MCF 10A (cell line): ENCODE measurements around the gene ACBD4. TPM values are rescaled to one million over a fixed set of nuclear protein-coding genes. Genes with fewer than 3 reads are reported as not detected.

Experiments used
- BruUV-seq: library from RNA; stranded (reverse); fragments of 400-500 nt; replicated peaks from 2 replicates; lab custom pipeline; 2021; lab: Mats Ljungman, UMichigan
- CTCF ChIA-PET: fragments of 300-600 bp; sonication (Branson Sonifier 250); formaldehyde crosslinking; extraction: SDS; loops from one replicate; lab custom pipeline; 2021; ENCODE audit warnings: antibody characterized with exemption, inconsistent platforms; lab: Yijun Ruan, JAX
- POLR2A ChIA-PET: fragments of 300-600, 350-650 bp; sonication (Branson Sonifier 250); formaldehyde crosslinking; extraction: SDS; loops from one replicate; lab custom pipeline; 2020; ENCODE audit warnings: antibody characterized with exemption, inconsistent platforms; lab: Yijun Ruan, JAX
- DNase-seq: peaks from one replicate; pipeline ENCODE4 v3.0.0-alpha.2; 2018; ENCODE audit not compliant: unreplicated experiment
- H3K27ac Mint-ChIP-seq: one replicate; pipeline ENCODE4 v1.8.0; 2022; ENCODE audit warnings: mild to moderate bottlenecking, low read depth, mixed read lengths; ENCODE audit not compliant: unreplicated experiment
- H3K27me3 Mint-ChIP-seq: one replicate; pipeline ENCODE4 v1.8.0; 2022; ENCODE audit warnings: mixed read lengths; ENCODE audit not compliant: insufficient read depth, unreplicated experiment
- H3K36me3 Mint-ChIP-seq: one replicate; pipeline ENCODE4 v1.8.0; 2022; ENCODE audit warnings: mild to moderate bottlenecking, moderate library complexity, mixed read lengths; ENCODE audit not compliant: insufficient read depth, unreplicated experiment
- H3K4me1 Mint-ChIP-seq: one replicate; pipeline ENCODE4 v1.8.0; 2022; ENCODE audit warnings: mixed read lengths; ENCODE audit not compliant: insufficient read depth, unreplicated experiment
- H3K4me3 Mint-ChIP-seq: one replicate; pipeline ENCODE4 v1.8.0; 2022; ENCODE audit warnings: mild to moderate bottlenecking, moderate library complexity, mixed read lengths; ENCODE audit not compliant: unreplicated experiment
- H3K9me3 Mint-ChIP-seq: one replicate; pipeline ENCODE4 v1.8.0; 2022; ENCODE audit warnings: mixed read lengths; ENCODE audit not compliant: unreplicated experiment
- CTCF ChIP-seq: fragments of 200-600 bp; IDR thresholded peaks from one replicate; pipeline ENCODE4 v1.8.0; 2022; ENCODE audit warnings: antibody characterized with exemption, mild to moderate bottlenecking; ENCODE audit not compliant: unreplicated experiment
- intact Hi-C: fragments of 100-400 bp; cut with micrococcal nuclease; formaldehyde crosslinking; loops from 2 replicates; pipeline ENCODE4 v1.14.1; 2022
- total RNA-seq: library from RNA; stranded (reverse); gene quantifications from 2 replicates; pipeline ENCODE4 v1.2.3, GENCODE V29; 2022

Gene ACBD4
- total RNA-seq, 1 experiment from 2014 or later = 7.8 TPM

DNA sequence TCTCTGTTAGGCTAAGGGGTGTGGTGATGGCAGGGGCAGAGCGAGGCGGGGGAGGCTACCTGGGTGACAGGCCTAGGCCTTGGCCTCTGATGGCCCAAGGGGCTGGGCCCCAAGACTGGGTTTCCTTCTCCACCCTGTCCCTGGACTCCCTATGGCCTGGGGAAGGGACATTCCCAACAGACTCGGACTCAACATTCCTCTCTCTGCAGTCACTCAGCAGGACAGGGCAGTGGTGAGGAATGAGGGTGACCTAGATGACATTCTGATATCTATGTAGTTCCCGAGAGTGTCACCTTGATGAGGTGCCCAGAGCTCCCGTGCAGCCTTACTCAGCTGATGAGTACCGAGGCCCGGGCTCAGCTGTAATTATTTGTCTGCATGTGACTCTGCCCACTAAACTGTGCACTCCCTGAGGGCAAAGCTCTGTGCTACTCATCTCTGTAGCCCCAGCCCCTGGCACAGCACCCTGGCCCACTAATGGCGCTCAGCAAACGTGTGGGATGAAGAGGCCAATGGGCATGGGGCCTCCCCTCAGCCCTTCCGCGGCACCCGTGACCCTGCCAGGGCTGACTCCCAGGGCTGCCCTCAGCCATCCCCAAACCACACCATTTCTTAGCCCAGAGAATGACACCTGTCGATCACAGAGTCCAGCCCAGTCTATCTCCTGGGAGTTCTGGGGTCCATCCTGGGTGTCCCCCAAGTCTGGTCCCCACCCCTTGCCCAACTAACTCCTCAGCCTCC, 5.4 kb upstream of the ACBD4 start:
- Mint-ChIP-seq H3K4me1 (peaks cover 38% of the 10 kb centered on the region), H3K9me3 (no peaks in the 10 kb centered on the region), H3K27ac (peak overlapping the region; percentile 80), H3K27me3 (no peaks in the 10 kb centered on the region), H3K4me3 (peak overlapping the region; percentile 80), H3K36me3 (peaks cover 5% of the 10 kb centered on the region)
- no peak for DNase-seq
- BruUV-seq = no TSS peak
- ChIA-PET CTCF (interaction anchor here (0.6 to 2.2 kb wide), 13 partner anchors 11 to 210 kb away, joined by 3 to 17 read pairs (median 3); no protein-coding TSS in a partner anchor), POLR2A (interaction anchor here (0.5 to 1.5 kb wide), 11 partner anchors 18 to 230 kb away, joined by 3 to 6 read pairs (median 4); partner anchors contain the start of genes HEXIM1 and HEXIM2)
- no peak for TF ChIP-seq CTCF
- intact Hi-C loops = loop anchor here (5.0 kb wide), 1 partner anchor 213 kb away; the partner anchor contains the start of gene GFAP

DNA sequence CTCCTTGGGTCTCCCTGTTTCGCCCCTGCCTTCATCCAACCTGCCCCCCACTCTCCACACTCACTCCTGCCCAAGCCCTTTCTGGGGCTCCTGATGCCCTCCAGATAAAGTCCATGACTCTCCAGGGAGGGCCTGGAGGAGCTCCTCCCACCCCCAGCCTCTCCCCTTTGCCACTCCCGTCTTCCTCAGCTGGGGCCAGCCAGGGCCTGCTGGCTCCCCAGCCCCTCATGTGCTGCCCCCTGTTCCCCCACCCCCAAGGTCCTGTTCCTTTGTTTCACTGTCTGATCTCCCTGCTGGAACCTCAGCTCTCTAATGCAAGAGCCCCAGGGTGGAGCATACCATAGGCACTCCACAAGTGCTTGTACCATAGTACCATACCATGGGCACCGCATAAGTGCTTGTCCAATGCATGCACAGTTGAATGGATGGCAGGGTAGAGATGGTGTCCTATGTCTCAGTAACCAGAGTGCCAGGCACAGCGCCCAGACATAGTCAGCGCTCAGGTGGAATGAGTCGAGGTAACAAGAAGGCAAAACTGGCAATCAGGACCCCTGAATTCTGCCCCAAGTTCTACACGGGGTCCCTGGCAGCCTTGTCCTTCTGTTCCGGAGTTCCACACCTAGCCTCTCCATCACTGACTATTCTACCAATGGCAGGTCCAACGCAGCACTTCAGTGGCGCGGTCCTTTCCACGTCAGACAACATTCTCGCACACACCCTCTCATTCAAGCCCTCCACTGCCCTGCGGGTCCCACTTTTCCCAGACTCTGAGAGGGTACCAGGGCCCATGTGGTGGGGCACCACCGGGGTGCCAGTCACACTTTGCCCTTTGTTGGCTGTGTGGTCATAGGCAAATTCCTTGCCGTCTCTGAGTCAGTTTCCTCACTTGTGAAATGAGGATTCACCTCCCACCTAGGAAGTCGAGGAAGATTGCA, 4.5 kb upstream of the ACBD4 start:
- TSS peak; percentile 23 for BruUV-seq
- Mint-ChIP-seq H3K4me3 (peak overlapping the region; percentile 80), H3K27me3 (no peaks in the 10 kb centered on the region), H3K36me3 (peaks cover 5% of the 10 kb centered on the region), H3K27ac (peak overlapping the region; percentile 80), H3K4me1 (peaks cover 40% of the 10 kb centered on the region), H3K9me3 (no peaks in the 10 kb centered on the region)
- intact Hi-C loops = loop anchor here (5.0 kb wide), 1 partner anchor 214 kb away; the partner anchor contains the start of gene GFAP
- ChIA-PET POLR2A (interaction anchor here (0.5 to 1.5 kb wide), 9 partner anchors 17 to 231 kb away, joined by 3 to 6 read pairs (median 3); partner anchors contain the start of genes HEXIM1 and HEXIM2), CTCF (interaction anchor here (0.6 to 2.2 kb wide), 16 partner anchors 11 to 348 kb away, joined by 3 to 17 read pairs (median 4); partner anchors contain the start of gene NMT1)
- TF ChIP-seq CTCF = no peak
- DNase-seq = no peak

DNA sequence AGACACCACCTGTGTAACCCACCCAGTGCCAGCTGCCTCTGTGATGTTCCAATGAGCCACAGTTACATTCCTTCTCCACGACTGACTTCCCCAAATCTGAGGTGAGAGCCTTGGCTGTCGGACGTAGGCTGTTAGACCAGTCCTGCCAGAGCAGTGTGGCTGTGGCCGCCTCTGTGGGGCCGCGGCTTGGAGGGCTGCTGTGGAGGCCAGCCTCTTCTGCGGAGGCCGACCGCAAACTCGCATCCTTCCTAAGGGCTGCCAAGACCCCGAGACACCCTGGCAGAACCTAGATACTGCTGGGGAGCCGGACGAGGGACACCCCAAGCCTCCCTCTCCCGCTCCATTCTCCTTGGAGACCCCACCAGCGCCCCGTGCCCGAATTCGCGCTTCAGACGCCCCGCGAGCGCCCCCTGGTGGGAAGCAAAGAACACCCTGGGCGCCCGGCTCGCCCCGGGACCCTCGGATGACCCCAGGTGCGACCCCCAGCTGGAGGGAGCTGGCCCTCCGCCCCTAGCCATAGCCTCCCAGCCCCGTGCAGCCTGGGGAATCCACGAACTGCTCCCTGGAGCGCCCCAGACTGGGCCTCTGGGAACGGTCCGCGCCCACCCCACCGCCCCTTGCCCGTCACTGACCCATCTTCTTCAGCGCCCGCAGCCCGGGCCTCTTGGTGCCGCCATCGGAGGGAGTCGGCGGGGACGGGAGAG, 3.7 kb upstream of the ACBD4 start:
- no peak overlapping the region for H3K27ac Mint-ChIP-seq
- peak; percentile 98 for TF ChIP-seq CTCF
- no TSS peak for BruUV-seq
- peak overlapping the region; percentile 80 for H3K4me3 Mint-ChIP-seq
- no peak for DNase-seq
- ChIA-PET POLR2A (interaction anchor here (0.5 to 1.5 kb wide), 3 partner anchors 20 to 377 kb away, joined by 3 to 5 read pairs (median 4); no protein-coding TSS in a partner anchor), CTCF (interaction anchor here (0.5 to 2.2 kb wide), 13 partner anchors 12 to 349 kb away, joined by 3 to 17 read pairs (median 4); partner anchors contain the start of gene NMT1)
- H3K9me3 Mint-ChIP-seq = no peaks in the 10 kb centered on the region
- intact Hi-C loops = loop anchor here (2.0 to 5.0 kb wide), 4 partner anchors 23 to 231 kb away; partner anchors contain the start of genes DCAKD and GFAP
- H3K4me1 Mint-ChIP-seq = peaks cover 39% of the 10 kb centered on the region
- H3K36me3 Mint-ChIP-seq = peaks cover 5% of the 10 kb centered on the region
- no peaks in the 10 kb centered on the region for H3K27me3 Mint-ChIP-seq
